Uterus (tissue), 2 donors: ENCODE results near the gene ATF7.

Experiments used
- CTCF ChIP-seq, 4 experiments: fragments of 200-600 bp in 2 of 4; fragments of 450-650 bp in 2 of 4; sonication (generic) in 2 of 4; IDR thresholded peaks; one replicate each; pipeline ENCODE4 v1.5.1; 2016 to 2019; ENCODE audit warnings: antibody characterized with exemption in 4 of 4, mild to moderate bottlenecking in 2 of 4, moderate library complexity in 1 of 4
- POLR2A ChIP-seq, 2 donors: fragments of 450-650 bp; IDR thresholded peaks; one replicate each; pipeline ENCODE4 v1.6.1; 2016; ENCODE audit warnings: antibody characterized with exemption in 2 of 2, mild to moderate bottlenecking in 1 of 2, moderate library complexity in 1 of 2

GRCh38 chr12:53478865-53479264, 147.3 kb downstream of the ATF7 start:
- no peak for TF ChIP-seq CTCF (IDR thresholded peaks at IDR 0.05)
- no peak for TF ChIP-seq POLR2A (IDR thresholded peaks at IDR 0.05)
